Suprapubic skin (tissue), 4 donors: ENCODE measurements around the gene YLPM1.

ENCODE experiments used
- CTCF ChIP-seq, 2 donors: fragments of 200-600 bp in 1 of 2; fragments of 450-650 bp in 1 of 2; sonication (generic) in 1 of 2; IDR thresholded peaks; one replicate each; pipeline ENCODE4 v1.5.1; 2016 to 2019; ENCODE audit warnings: antibody characterized with exemption in 2 of 2, mild to moderate bottlenecking in 1 of 2, moderate library complexity in 1 of 2
- EP300 ChIP-seq: sonication (generic); formaldehyde crosslinking; IDR thresholded peaks from one replicate; pipeline ENCODE4 v1.6.1; 2017; ENCODE audit warnings: antibody characterized with exemption
- POLR2A ChIP-seq, 2 donors: fragments of 450-650 bp; IDR thresholded peaks; one replicate each; pipeline ENCODE4 v1.6.1; 2017; ENCODE audit warnings: antibody characterized with exemption in 2 of 2, mild to moderate bottlenecking in 2 of 2, moderate library complexity in 2 of 2
- POLR2AphosphoS5 ChIP-seq, 3 donors: sonication (generic); formaldehyde crosslinking; IDR thresholded peaks; one replicate each; pipeline ENCODE4 v1.6.1; 2017; ENCODE audit warnings: antibody characterized with exemption in 3 of 3

- TF ChIP-seq POLR2A (IDR thresholded peaks at IDR 0.05) (no peak), CTCF (IDR thresholded peaks at IDR 0.05) (no peak), POLR2AphosphoS5 (IDR thresholded peaks at IDR 0.05) (no peak), EP300 (no peak)
These were observed 83.1 kb downstream of the YLPM1 start for GRCh38 chr14:74846168-74846567.
